HCT116 (cell line): ENCODE data around the gene TSPAN8. TPM values are rescaled to one million over a fixed set of nuclear protein-coding genes. Genes with fewer than 3 reads are reported as not detected.

ENCODE experiments used
- ATAC-seq: fragments of 200-7000 bp; cut with Tn5 transposase; 2 replicates; pipeline ENCODE4 v1.9.1; 2020; ENCODE audit warnings: mild to moderate bottlenecking, moderate library complexity
- BruUV-seq: library from RNA; stranded (reverse); fragments of 400-500 nt; replicated peaks from 2 replicates; lab custom pipeline; 2021; lab: Mats Ljungman, UMichigan
- CTCF ChIA-PET: fragments of 300-600 bp; sonication (Branson Sonifier 250); formaldehyde crosslinking; loops from one replicate; lab custom pipeline; 2021; ENCODE audit warnings: antibody characterized with exemption; lab: Charles Lee
- POLR2A ChIA-PET: fragments of 300-600, 350-600 bp; sonication (Branson Sonifier 250); formaldehyde crosslinking; loops from one replicate; lab custom pipeline; 2021; ENCODE audit warnings: antibody characterized with exemption; lab: Charles Lee
- RAD21 ChIA-PET, 2 experiments: fragments of 300-600 bp; sonication (Branson Sonifier 250); formaldehyde crosslinking; loops; one replicate each; lab custom pipeline; 2023; ENCODE audit warnings: low total read pairs in 2 of 2; ENCODE audit not compliant: uncharacterized antibody in 2 of 2, unreplicated experiment in 2 of 2, low non-redundant PET in 1 of 2; lab: Charles Lee
- DNase-seq: peaks from one replicate; pipeline ENCODE4 v3.0.0-alpha.2; 2010; ENCODE audit warnings: low read depth, low spot score
- H2AFZ ChIP-seq: fragments of 200-600 bp; shearing (Covaris generic), sonication (generic); 2 replicates; pipeline ENCODE4 v1.6.1; 2017; ENCODE audit warnings: low read depth, mixed run types, mixed read lengths, antibody characterized with exemption, low read length; ENCODE audit not compliant: poor library complexity, severe bottlenecking
- H3K27ac ChIP-seq: 2 replicates; pipeline ENCODE4 v1.5.1; 2012; ENCODE audit warnings: low read depth, low read length
- H3K27me3 ChIP-seq: fragments of 200-600 bp; sonication (generic); 2 replicates; pipeline ENCODE4 v1.6.1; 2016; ENCODE audit warnings: mixed run types, low read length, mixed read lengths; ENCODE audit not compliant: insufficient read depth
- H3K36me3 ChIP-seq, 2 experiments: fragments of 200-500 bp in 1 of 2; fragments of 200-600 bp in 1 of 2; sonication (Bioruptor generic) in 1 of 2; sonication (generic) in 1 of 2; 2 replicates each; pipeline versions ENCODE4 v1.5.1 to v1.6.1; 2014 to 2016; ENCODE audit warnings: low read length in 2 of 2, inconsistent platforms in 1 of 2, mixed read lengths in 1 of 2, mixed run types in 1 of 2; ENCODE audit not compliant: insufficient read depth in 2 of 2, control insufficient read depth in 1 of 2
- H3K4me1 ChIP-seq, 2 experiments: fragments of 200-600 bp in 1 of 2; sonication (generic) in 1 of 2; 2 replicates each; pipeline versions ENCODE4 v1.5.1 to v1.6.1; 2012 to 2017; ENCODE audit warnings: low read length in 2 of 2, inconsistent platforms in 1 of 2, mild to moderate bottlenecking in 1 of 2, mixed read lengths in 1 of 2, mixed run types in 1 of 2, moderate library complexity in 1 of 2; ENCODE audit not compliant: insufficient read depth in 2 of 2, control insufficient read depth in 1 of 2
- H3K4me2 ChIP-seq: fragments of 200-600 bp; sonication (generic); 2 replicates; pipeline ENCODE4 v1.6.1; 2017; ENCODE audit warnings: mixed run types, low read length, mixed read lengths
- H3K4me3 ChIP-seq, 2 experiments: fragments of 200-600 bp in 1 of 2; sonication (generic) in 1 of 2; replicated peaks in 1 of 2; 2 replicates each; pipeline ENCODE4 v1.5.1; 2011 to 2016; ENCODE audit warnings: low read length in 2 of 2, control low read depth in 1 of 2, low read depth in 1 of 2, mild to moderate bottlenecking in 1 of 2, mixed read lengths in 1 of 2, mixed run types in 1 of 2
- H3K79me2 ChIP-seq: fragments of 200-600 bp; sonication (generic); 2 replicates; pipeline ENCODE4 v1.6.1; 2017; ENCODE audit warnings: mild to moderate bottlenecking, mixed run types, low read length, moderate library complexity, mixed read lengths; ENCODE audit not compliant: insufficient read depth
- H3K9ac ChIP-seq: fragments of 200-600 bp; sonication (generic); 2 replicates; pipeline ENCODE4 v1.6.1; 2016; ENCODE audit warnings: low read length, mixed read lengths
- H3K9me2 ChIP-seq: fragments of 200-600 bp; sonication (generic), shearing (Covaris generic); 2 replicates; pipeline ENCODE4 v1.6.1; 2017; ENCODE audit warnings: mixed run types, mild to moderate bottlenecking, moderate library complexity; ENCODE audit not compliant: insufficient read depth
- H3K9me3 ChIP-seq, 2 experiments: fragments of 200-500 bp in 1 of 2; fragments of 200-600 bp in 1 of 2; sonication (Bioruptor generic) in 1 of 2; sonication (generic) in 1 of 2; 2 replicates each; pipeline ENCODE4 v1.6.1; 2014 to 2017; ENCODE audit warnings: low read length in 2 of 2, mixed read lengths in 2 of 2, inconsistent platforms in 1 of 2, low read depth in 1 of 2, mild to moderate bottlenecking in 1 of 2, mixed run types in 1 of 2, moderate library complexity in 1 of 2; ENCODE audit not compliant: control insufficient read depth in 1 of 2, insufficient read depth in 1 of 2
- H4K20me1 ChIP-seq: fragments of 200-600 bp; sonication (generic), shearing (Covaris generic); 2 replicates; pipeline ENCODE4 v1.6.1; 2017; ENCODE audit warnings: mixed run types, mild to moderate bottlenecking, moderate library complexity; ENCODE audit not compliant: insufficient read depth
- CBX3 ChIP-seq: IDR thresholded peaks from 2 replicates; pipeline ENCODE4 v1.6.1; 2012; ENCODE audit warnings: low read depth
- CEBPB ChIP-seq: IDR thresholded peaks from 2 replicates; pipeline ENCODE4 v1.6.1; 2012; ENCODE audit warnings: low read depth
- ELF1 ChIP-seq: IDR thresholded peaks from 2 replicates; pipeline ENCODE4 v1.6.1; 2012; ENCODE audit warnings: low read depth, borderline replicate concordance
- EZH2 ChIP-seq: fragments of 200-600 bp; sonication (generic); IDR thresholded peaks from 2 replicates; pipeline ENCODE4 v1.6.1; 2017; ENCODE audit warnings: antibody characterized with exemption, mixed run types
- EZH2phosphoT487 ChIP-seq: fragments of 200-600 bp; IDR thresholded peaks from 2 replicates; pipeline ENCODE4 v1.6.1; 2018; ENCODE audit warnings: antibody characterized with exemption, borderline replicate concordance
- POLR2AphosphoS5 ChIP-seq: IDR thresholded peaks from 2 replicates; pipeline ENCODE4 v1.6.1; 2011; ENCODE audit warnings: mild to moderate bottlenecking, low read depth, low read length, moderate library complexity
- REST ChIP-seq: IDR thresholded peaks from 2 replicates; pipeline ENCODE4 v1.6.1; 2012; ENCODE audit warnings: low read depth
- SIN3A ChIP-seq: IDR thresholded peaks from 2 replicates; pipeline ENCODE4 v1.6.1; 2012; ENCODE audit warnings: low read depth
- SP1 ChIP-seq: IDR thresholded peaks from 2 replicates; pipeline ENCODE4 v1.6.1; 2012; ENCODE audit warnings: low read depth
- TCF7L2 ChIP-seq: IDR thresholded peaks from 2 replicates; pipeline ENCODE4 v1.7.0; 2011; ENCODE audit warnings: borderline replicate concordance, inconsistent platforms; ENCODE audit not compliant: insufficient read depth, insufficient read length; ENCODE audit errors: extremely low read depth
- ZFX ChIP-seq: fragments of 450-650 bp; IDR thresholded peaks from 2 replicates; pipeline ENCODE4 v1.6.1; 2017
- intact Hi-C: fragments of 100-400 bp; cut with micrococcal nuclease; formaldehyde crosslinking; loops from 2 replicates; pipeline ENCODE4 v1.10.0; 2022
- total RNA-seq: library from RNA; stranded (reverse); gene quantifications from one replicate; pipeline ENCODE4 v1.2.1, GENCODE V29; 2021; ENCODE audit not compliant: unreplicated experiment
- TF ChIP-seq, protein P1 (sequence below): IDR thresholded peaks from 2 replicates; pipeline ENCODE4 v1.6.1; 2011; ENCODE audit warnings: mild to moderate bottlenecking, low read length, moderate library complexity; ENCODE audit not compliant: insufficient replicate concordance; ENCODE audit errors: extremely low read depth

The TSPAN8 gene
- total RNA-seq, 1 experiment from 2014 or later: 0.76 TPM

DNA sequence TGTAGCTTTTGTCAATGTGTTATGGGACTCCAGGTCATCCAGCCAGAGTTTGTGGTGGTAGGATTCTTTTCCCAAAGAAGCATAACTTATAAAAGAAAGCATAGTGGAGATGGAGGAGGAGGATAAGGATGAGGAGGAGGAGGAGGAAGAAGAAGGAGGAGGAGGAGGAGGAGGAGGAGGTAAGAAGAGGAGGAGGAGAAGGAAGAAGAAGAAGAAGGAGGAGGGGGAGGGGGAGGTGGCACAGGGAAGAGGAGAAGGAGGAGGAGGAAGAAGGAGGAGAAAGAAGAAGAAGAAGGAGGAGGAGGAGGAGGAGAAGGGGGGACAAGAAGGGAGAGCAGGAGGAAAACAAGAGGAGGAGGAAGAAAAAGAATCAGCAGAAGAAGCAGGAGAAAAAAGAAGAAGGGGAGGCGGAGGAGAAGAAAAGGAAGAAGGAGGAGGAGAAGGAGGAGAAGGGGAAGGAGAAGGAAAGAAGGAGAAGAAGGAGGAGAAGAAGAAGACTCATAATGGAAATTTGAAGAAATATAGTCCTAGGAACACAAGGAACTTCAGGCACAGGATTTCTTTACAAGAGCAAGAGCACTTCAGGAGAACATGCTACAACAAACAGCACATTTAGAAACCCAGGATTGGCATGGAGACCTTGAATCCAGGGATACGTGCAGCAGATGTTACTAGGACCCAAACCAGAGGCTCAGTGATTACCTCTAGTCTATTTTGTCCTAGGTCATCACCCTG is 22.6 kb downstream of the TSPAN8 start:
- ATAC-seq (no peak), DNase-seq (no peak)
- Histone ChIP-seq H3K27me3 (no peaks in the 10 kb centered on the region), H3K9ac (no peak overlapping the region), H3K4me3 (no peak overlapping the region), H3K9me2 (no peaks in the 10 kb centered on the region), H3K27ac (no peak overlapping the region), H3K4me2 (no peak overlapping the region), H3K79me2 (no peaks in the 10 kb centered on the region), H2AFZ (no peak overlapping the region), H4K20me1 (no peaks in the 10 kb centered on the region), H3K36me3 (no peaks in the 10 kb centered on the region), H3K9me3 (no peaks in the 10 kb centered on the region), H3K4me1 (peaks cover 0 to 2% of the 10 kb centered on the region in 2 experiments; a peak in 1 of 4 replicates)
- intact Hi-C loops: no loop called here
- TF ChIP-seq POLR2AphosphoS5 (no peak), ELF1 (no peak), REST (no peak), CBX3 (no peak), SP1 (no peak), TCF7L2 (no peak), EZH2 (no peak), SIN3A (no peak), ZFX (no peak), EZH2phosphoT487 (no peak), CEBPB (no peak)
- TF ChIP-seq, protein P1, sequence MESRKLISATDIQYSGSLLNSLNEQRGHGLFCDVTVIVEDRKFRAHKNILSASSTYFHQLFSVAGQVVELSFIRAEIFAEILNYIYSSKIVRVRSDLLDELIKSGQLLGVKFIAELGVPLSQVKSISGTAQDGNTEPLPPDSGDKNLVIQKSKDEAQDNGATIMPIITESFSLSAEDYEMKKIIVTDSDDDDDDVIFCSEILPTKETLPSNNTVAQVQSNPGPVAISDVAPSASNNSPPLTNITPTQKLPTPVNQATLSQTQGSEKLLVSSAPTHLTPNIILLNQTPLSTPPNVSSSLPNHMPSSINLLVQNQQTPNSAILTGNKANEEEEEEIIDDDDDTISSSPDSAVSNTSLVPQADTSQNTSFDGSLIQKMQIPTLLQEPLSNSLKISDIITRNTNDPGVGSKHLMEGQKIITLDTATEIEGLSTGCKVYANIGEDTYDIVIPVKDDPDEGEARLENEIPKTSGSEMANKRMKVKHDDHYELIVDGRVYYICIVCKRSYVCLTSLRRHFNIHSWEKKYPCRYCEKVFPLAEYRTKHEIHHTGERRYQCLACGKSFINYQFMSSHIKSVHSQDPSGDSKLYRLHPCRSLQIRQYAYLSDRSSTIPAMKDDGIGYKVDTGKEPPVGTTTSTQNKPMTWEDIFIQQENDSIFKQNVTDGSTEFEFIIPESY: no peak
- CTCF ChIA-PET: no interaction called here
- no TSS peak for BruUV-seq
- RAD21 ChIA-PET: no interaction called here
- POLR2A ChIA-PET: no interaction called here
